HepG2 (cell line): ENCODE results near the gene SUN5. TPM values are rescaled to one million over a fixed set of nuclear protein-coding genes. Genes with fewer than 3 reads are reported as not detected.

Source experiments
- BCL3 ChIP-seq: sonication (generic); formaldehyde crosslinking; IDR thresholded peaks from 2 replicates; pipeline ENCODE4 v1.5.1; 2020; ENCODE audit warnings: mild to moderate bottlenecking, missing genetic modification reagents, moderate library complexity
- EED ChIP-seq: sonication (generic); formaldehyde crosslinking; IDR thresholded peaks from 2 replicates; pipeline ENCODE4 v1.5.0; 2020; ENCODE audit warnings: mild to moderate bottlenecking, missing genetic modification reagents
- EHMT2 ChIP-seq: fragments of 200-600 bp; sonication (generic); IDR thresholded peaks from 2 replicates; pipeline ENCODE4 v1.7.0; 2017; ENCODE audit warnings: antibody characterized with exemption, low read depth, low read length, borderline replicate concordance
- GATAD1 ChIP-seq: IDR thresholded peaks from 2 replicates; pipeline ENCODE4 v1.6.1; 2016; ENCODE audit warnings: missing genetic modification reagents, missing compliant biosample characterization
- KIAA2018 ChIP-seq: sonication (generic); formaldehyde crosslinking; IDR thresholded peaks from 2 replicates; pipeline ENCODE4 v1.5.0; 2020; ENCODE audit warnings: mild to moderate bottlenecking, missing genetic modification reagents, borderline replicate concordance
- POLR2A ChIP-seq, 2 experiments: IDR thresholded peaks; 2 replicates each; pipeline ENCODE4 v1.6.1; 2011; ENCODE audit warnings: low read depth in 2 of 2, low read length in 2 of 2, mild to moderate bottlenecking in 1 of 2, moderate library complexity in 1 of 2; ENCODE audit not compliant: insufficient read depth in 1 of 2
- POLR2AphosphoS5 ChIP-seq: IDR thresholded peaks from 2 replicates; pipeline ENCODE4 v1.6.1; 2012; ENCODE audit warnings: low read depth, low read length
- PPARG ChIP-seq: conservative IDR thresholded peaks from 2 replicates; pipeline ENCODE4 v1.6.1; 2016; ENCODE audit warnings: missing biosample characterization, missing genetic modification reagents
- ZBTB1 ChIP-seq: sonication (generic); formaldehyde crosslinking; IDR thresholded peaks from 2 replicates; pipeline ENCODE4 v1.4.0; 2020; ENCODE audit warnings: missing genetic modification reagents, borderline replicate concordance
- ZNF234 ChIP-seq: sonication (generic); formaldehyde crosslinking; conservative IDR thresholded peaks from 2 replicates; pipeline ENCODE4 v1.5.1; 2020; ENCODE audit warnings: mild to moderate bottlenecking, missing genetic modification reagents
- ZNF251 ChIP-seq: sonication (generic); formaldehyde crosslinking; IDR thresholded peaks from 2 replicates; pipeline ENCODE4 v1.9.0; 2021; ENCODE audit warnings: mild to moderate bottlenecking, missing genetic modification reagents
- ZNF281 ChIP-seq: sonication (generic); formaldehyde crosslinking; IDR thresholded peaks from 2 replicates; pipeline ENCODE4 v1.4.0; 2020; ENCODE audit warnings: missing genetic modification reagents, borderline replicate concordance
- ZNF335 ChIP-seq: sonication (generic); formaldehyde crosslinking; IDR thresholded peaks from 2 replicates; pipeline ENCODE4 v1.4.0; 2020; ENCODE audit warnings: missing genetic modification reagents
- ZNF576 ChIP-seq: sonication (generic); formaldehyde crosslinking; IDR thresholded peaks from 2 replicates; pipeline ENCODE4 v1.4.0; 2020; ENCODE audit warnings: mild to moderate bottlenecking, missing genetic modification reagents
- ZNF678 ChIP-seq: sonication (generic); formaldehyde crosslinking; IDR thresholded peaks from 2 replicates; pipeline ENCODE4 v1.4.0; 2020; ENCODE audit warnings: mild to moderate bottlenecking, missing genetic modification reagents
- ZSCAN30 ChIP-seq: sonication (generic); formaldehyde crosslinking; IDR thresholded peaks from 2 replicates; pipeline ENCODE4 v1.5.0; 2020; ENCODE audit warnings: mild to moderate bottlenecking, missing genetic modification reagents
- polyA plus RNA-seq, 8 experiments: library from polyadenylated mRNA; depleted of rRNA in 3 of 8; stranded (reverse) in 7 of 8; unstranded in 1 of 8; fragments of >200 nt; fragmentation: Illumina TruSeq in 4 of 8; extraction: Trizol in 4 of 8; gene quantifications; 2 replicates each; pipeline versions ENCODE4 v1.2.1 to v1.2.3, GENCODE V29; 2011 to 2016; ENCODE audit warnings: low read depth in 4 of 8, missing spikeins in 1 of 8, mixed read lengths in 1 of 8; ENCODE audit not compliant: insufficient read depth in 1 of 8
- total RNA-seq, 5 experiments: library from RNA; depleted of rRNA; stranded (reverse); fragments of >200 nt; fragmentation: Illumina TruSeq; extraction: Trizol; gene quantifications; 2 replicates each; pipeline ENCODE4 v1.2.3, GENCODE V29; 2016; ENCODE audit warnings: low read depth in 1 of 5
- TF ChIP-seq, protein P1 (sequence below): IDR thresholded peaks from 2 replicates; pipeline ENCODE4 v1.6.1; 2016

SUN5 gene
- total and polyA plus RNA-seq, 2 of the 13 experiments (the other 11 are each of a cell fraction or from before 2014, with no cell fraction given) = not detected

- TF ChIP-seq KIAA2018 (no peak), ZNF335 (CRISPR knock-in tag) (no peak), PPARG (CRISPR knock-in tag) (peak; percentile 86), ZSCAN30 (no peak), ZNF281 (CRISPR knock-in tag) (no peak), BCL3 (CRISPR knock-in tag) (no peak), ZNF251 (CRISPR knock-in tag) (no peak), ZNF576 (CRISPR knock-in tag) (no peak), GATAD1 (CRISPR knock-in tag) (no peak), ZBTB1 (no peak), POLR2A (IDR thresholded peaks at IDR 0.05; ENCODE audit: insufficient read depth in 1 of 2, low read depth in 2 of 2, low read length in 2 of 2) (0 out of 4 replicates have a peak, but pooled peaks of 1 of the 2 experiments have one; percentile 21), EHMT2 (no peak), ZNF234 (CRISPR knock-in tag) (no peak), ZNF678 (CRISPR knock-in tag) (no peak), EED (CRISPR knock-in tag) (no peak), POLR2AphosphoS5 (peak; percentile 47)
- TF ChIP-seq, protein P1, sequence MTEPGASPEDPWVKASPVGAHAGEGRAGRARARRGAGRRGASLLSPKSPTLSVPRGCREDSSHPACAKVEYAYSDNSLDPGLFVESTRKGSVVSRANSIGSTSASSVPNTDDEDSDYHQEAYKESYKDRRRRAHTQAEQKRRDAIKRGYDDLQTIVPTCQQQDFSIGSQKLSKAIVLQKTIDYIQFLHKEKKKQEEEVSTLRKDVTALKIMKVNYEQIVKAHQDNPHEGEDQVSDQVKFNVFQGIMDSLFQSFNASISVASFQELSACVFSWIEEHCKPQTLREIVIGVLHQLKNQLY (CRISPR knock-in tag) = no peak
Measured at GRCh38 chr20:33022289-33022688, 18.1 kb upstream of the SUN5 start (continued).
